ENCODE measurements around the gene CDR2. TPM values are rescaled to one million over a fixed set of nuclear protein-coding genes. Genes with fewer than 3 reads are reported as not detected.

The CDR2 gene
- total RNA-seq, 2 donors from 2014 or later: 17.6 to 24.3 TPM

- Histone ChIP-seq H3K4me1 (ENCODE audit: control insufficient read depth, insufficient read depth, low read length) (peaks cover 11% of the 10 kb centered on the region), H3K9me3 (ENCODE audit: control insufficient read depth, low read length) (peaks cover under 1% of the 10 kb centered on the region), H3K27ac (ENCODE audit: low read depth, low read length) (no peak overlapping the region), H3K27me3 (ENCODE audit: control insufficient read depth, insufficient read depth, low read length, poor library complexity, severe bottlenecking) (no peaks in the 10 kb centered on the region), H3K36me3 (ENCODE audit: control insufficient read depth, insufficient read depth, low read length) (peaks cover 41% of the 10 kb centered on the region), H3K4me3 (ENCODE audit: low read length) (no peak overlapping the region), H3K9ac (ENCODE audit: extremely low read depth, low read length, poor library complexity, severe bottlenecking) (no peak overlapping the region)
- DNase-seq: no peak
- Mint-ChIP-seq H3K4me3 (no peak overlapping the region), H3K9me3 (peaks cover 1% of the 10 kb centered on the region), H3K4me1 (peaks cover 40% of the 10 kb centered on the region), H3K27me3 (ENCODE audit: insufficient read depth) (no peaks in the 10 kb centered on the region), H3K36me3 (ENCODE audit: low read depth) (peaks cover 7% of the 10 kb centered on the region), H3K27ac (no peak overlapping the region)
- TF ChIP-seq CTCF (conservative IDR thresholded peaks at IDR 0.05): no peak
- WGBS, 2 experiments (ENCODE audit: insufficient coverage in 1 of 2, insufficient read length in 1 of 2): 95 to 100% methylated on average over 2 to 6 of the region's 7 CpGs
Observed at GRCh38 chr16:22356930-22357634, 17.3 kb downstream of the CDR2 start.

- Mint-ChIP-seq H3K27ac (no peak overlapping the region), H3K4me1 (peaks cover 33% of the 10 kb centered on the region), H3K36me3 (ENCODE audit: low read depth) (peaks cover 22% of the 10 kb centered on the region), H3K4me3 (no peak overlapping the region), H3K9me3 (peaks cover 7% of the 10 kb centered on the region), H3K27me3 (ENCODE audit: insufficient read depth) (no peaks in the 10 kb centered on the region)
- Histone ChIP-seq H3K4me1 (ENCODE audit: control insufficient read depth, insufficient read depth, low read length) (peaks cover 11% of the 10 kb centered on the region), H3K9ac (ENCODE audit: extremely low read depth, low read length, poor library complexity, severe bottlenecking) (no peak overlapping the region), H3K27ac (ENCODE audit: low read depth, low read length) (no peak overlapping the region), H3K4me3 (ENCODE audit: low read length) (no peak overlapping the region), H3K9me3 (ENCODE audit: control insufficient read depth, low read length) (peaks cover 6% of the 10 kb centered on the region), H3K27me3 (ENCODE audit: control insufficient read depth, insufficient read depth, low read length, poor library complexity, severe bottlenecking) (no peaks in the 10 kb centered on the region), H3K36me3 (ENCODE audit: control insufficient read depth, insufficient read depth, low read length) (peaks cover 48% of the 10 kb centered on the region)
- TF ChIP-seq CTCF (conservative IDR thresholded peaks at IDR 0.05): no peak
- no peak for DNase-seq
Observed at GRCh38 chr16:22355487-22355908, 18.9 kb downstream of the CDR2 start.

- no peaks in the 10 kb centered on the region for H3K27me3 Mint-ChIP-seq (ENCODE audit: insufficient read depth)
- peaks cover 26% of the 10 kb centered on the region for H3K4me1 Mint-ChIP-seq
- H3K36me3 Mint-ChIP-seq (ENCODE audit: low read depth): peaks cover 32% of the 10 kb centered on the region
- Histone ChIP-seq H3K27ac (ENCODE audit: low read depth, low read length) (no peak overlapping the region), H3K4me1 (ENCODE audit: control insufficient read depth, insufficient read depth, low read length) (peaks cover 9% of the 10 kb centered on the region), H3K27me3 (ENCODE audit: control insufficient read depth, insufficient read depth, low read length, poor library complexity, severe bottlenecking) (no peaks in the 10 kb centered on the region), H3K36me3 (ENCODE audit: control insufficient read depth, insufficient read depth, low read length) (peaks cover 50% of the 10 kb centered on the region), H3K9me3 (ENCODE audit: control insufficient read depth, low read length) (peaks cover 6% of the 10 kb centered on the region), H3K4me3 (ENCODE audit: low read length) (no peak overlapping the region), H3K9ac (ENCODE audit: extremely low read depth, low read length, poor library complexity, severe bottlenecking) (no peak overlapping the region)
- TF ChIP-seq CTCF (conservative IDR thresholded peaks at IDR 0.05): no peak
- DNase-seq: no peak
- H3K27ac Mint-ChIP-seq: peak overlapping the region; percentile 88
- peaks cover 7% of the 10 kb centered on the region for H3K9me3 Mint-ChIP-seq
- H3K4me3 Mint-ChIP-seq: no peak overlapping the region
- WGBS, 2 experiments (ENCODE audit: insufficient coverage in 1 of 2, insufficient read length in 1 of 2): 79 to 80% methylated on average over 4 of the region's 5 CpGs
Observed at GRCh38 chr16:22353933-22354541, 20.4 kb downstream of the CDR2 start.

Measured in endodermal cell (in vitro differentiated cells).